Measurements from ENCODE around the gene CDH26.

Gene CDH26

GRCh38 chr20:60055740-60056139, 97.5 kb downstream of the CDH26 start:
- no peak for TF ChIP-seq CTCF (IDR thresholded peaks at IDR 0.05)
- Histone ChIP-seq H3K27ac (peak overlapping the region in 1 of 2 donors; percentile 31), H3K4me3 (peak overlapping the region; percentile 11)
- peak; percentile 75 for DNase-seq (ENCODE audit: low spot score)

- TF ChIP-seq CTCF (IDR thresholded peaks at IDR 0.05), result no peak
- H3K4me3 ChIP-seq, result peak overlapping the region; percentile 15
- no peak for DNase-seq (ENCODE audit: low spot score)
- H3K27ac ChIP-seq, result peak overlapping the region in 1 of 2 donors; percentile 31
Observed at GRCh38 chr20:60056407-60057122, 98.3 kb downstream of the CDH26 start.

DNA sequence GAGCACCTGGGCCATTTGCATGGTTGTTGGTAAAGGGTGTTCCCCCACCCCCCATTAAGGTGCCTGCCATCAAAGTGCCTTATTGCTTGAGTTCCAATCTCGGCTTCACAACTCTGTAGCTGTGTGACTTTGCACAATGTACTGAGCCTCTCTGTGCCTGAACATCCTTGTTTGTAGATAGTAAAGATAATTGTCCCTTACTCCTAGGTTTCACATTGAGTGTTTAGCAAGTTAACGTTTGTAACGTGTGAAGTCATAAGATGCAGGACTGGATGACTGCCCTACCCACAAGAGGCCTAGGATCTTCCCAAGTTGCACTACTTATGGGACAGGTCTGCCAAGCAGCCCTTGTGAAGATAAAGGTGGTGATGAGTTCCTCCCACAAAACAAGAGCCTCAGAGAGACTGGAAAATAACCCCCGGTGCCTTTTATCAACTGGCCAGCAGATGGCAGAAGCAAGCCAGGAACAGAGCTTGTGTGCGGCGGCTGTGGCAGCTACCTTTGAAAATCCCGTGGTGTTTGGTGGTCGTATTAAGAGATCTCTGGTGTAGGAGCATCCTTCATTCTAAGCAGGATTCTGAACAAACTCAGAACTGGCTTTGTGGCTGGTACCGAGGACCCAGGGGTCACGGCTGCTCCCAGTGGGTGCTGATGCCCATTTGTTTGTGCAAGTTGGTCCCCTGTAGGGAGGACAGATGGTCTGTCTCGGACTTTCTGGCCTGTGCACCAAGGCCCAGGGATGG, 99.1 kb downstream of the CDH26 start:
- TF ChIP-seq CTCF (IDR thresholded peaks at IDR 0.05), result peak; percentile 86
- DNase-seq (ENCODE audit: low spot score), result no peak
- H3K4me3 ChIP-seq, result peak overlapping the region; percentile 15
- no peak overlapping the region for H3K27ac ChIP-seq

DNA sequence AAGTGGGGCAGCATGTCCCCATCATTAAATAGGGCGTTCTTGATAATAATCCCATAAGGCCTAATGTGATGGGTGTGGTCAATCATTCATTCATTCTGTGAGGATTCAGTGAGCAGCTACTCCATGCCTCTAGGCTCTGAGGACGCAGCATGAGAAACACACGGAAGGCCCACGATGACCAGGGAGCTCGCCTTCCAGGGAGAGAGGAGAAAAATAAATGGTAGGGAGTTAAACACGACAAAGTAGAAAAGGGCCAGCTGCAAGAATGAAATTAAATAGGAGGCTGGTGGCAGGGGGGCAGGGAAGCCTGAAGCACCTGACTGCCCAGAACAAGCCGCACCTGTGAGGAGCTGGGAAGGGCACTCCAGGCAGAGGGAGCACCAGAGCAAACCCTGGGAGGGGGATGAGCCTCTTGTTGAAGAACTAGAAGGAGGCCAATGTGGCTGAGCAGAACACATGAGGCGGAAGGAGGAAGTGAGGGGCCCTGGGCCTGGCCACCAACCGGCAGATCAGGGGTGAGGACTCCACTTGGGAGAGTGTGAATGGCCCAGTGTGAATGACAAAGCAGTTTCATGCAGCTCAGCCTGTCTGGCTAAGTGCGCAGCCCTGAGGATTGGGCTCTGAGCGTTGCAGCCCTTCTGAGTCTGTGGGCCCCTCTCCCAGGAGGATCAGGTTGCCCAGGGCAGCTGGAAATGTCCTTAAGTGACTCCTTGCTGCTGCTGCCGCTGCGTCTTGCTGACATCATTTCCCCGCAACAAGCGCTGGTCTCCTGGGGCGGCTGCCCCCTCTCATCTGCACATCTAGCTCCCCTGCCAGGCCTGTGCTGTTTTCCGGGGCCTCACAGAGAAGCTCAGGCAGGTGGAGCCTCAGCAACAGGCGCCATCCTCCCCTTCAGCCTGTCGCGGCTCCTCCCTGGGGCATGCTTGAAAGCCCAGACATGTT, 99.9 kb downstream of the CDH26 start:
- TF ChIP-seq CTCF (IDR thresholded peaks at IDR 0.05), result no peak
- peak overlapping the region in 1 of 2 donors; percentile 57 for H3K27ac ChIP-seq
- DNase-seq (ENCODE audit: low spot score), result peak; percentile 64
- H3K4me3 ChIP-seq, result no peak overlapping the region

- Histone ChIP-seq H3K27ac (peak overlapping the region in 1 of 2 donors; percentile 57), H3K4me3 (no peak overlapping the region)
- DNase-seq (ENCODE audit: low spot score), result no peak
- TF ChIP-seq CTCF (IDR thresholded peaks at IDR 0.05), result no peak
Observed at GRCh38 chr20:60058879-60059278, 100.7 kb downstream of the CDH26 start.

DNA sequence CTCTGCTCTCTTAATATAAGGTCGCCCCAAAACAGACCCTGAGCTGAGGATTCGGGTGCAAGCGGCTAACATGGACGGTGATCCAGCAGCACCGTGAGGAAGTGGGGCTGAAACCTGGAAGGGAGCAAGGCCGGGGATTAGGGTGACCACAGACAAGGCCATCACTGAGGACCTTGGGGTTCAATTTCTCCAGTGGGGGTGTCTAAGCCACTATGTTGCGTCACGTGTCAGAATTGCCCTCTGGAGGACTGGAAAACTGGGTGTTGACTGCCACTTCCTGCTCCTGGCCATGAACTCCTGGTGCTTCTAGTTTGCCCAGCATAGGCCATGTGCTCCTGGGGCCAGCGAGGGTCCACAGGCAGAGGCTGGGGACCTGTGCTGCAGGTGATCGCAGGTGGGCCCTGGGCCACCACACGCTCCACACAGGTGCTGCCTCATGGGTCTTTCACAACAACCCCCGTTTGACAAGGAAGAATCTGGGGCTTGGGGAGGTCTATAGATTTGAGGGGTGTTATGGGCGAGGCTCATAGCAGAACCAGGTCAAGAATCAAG, 101.9 kb downstream of the CDH26 start:
- peak overlapping the region in 1 of 2 donors; percentile 11 for H3K27ac ChIP-seq
- no peak overlapping the region for H3K4me3 ChIP-seq
- no peak for TF ChIP-seq CTCF (IDR thresholded peaks at IDR 0.05)
- DNase-seq (ENCODE audit: low spot score), result no peak

Measured in coronary artery (tissue), 2 donors.